ENCODE measurements around the gene NTRK2. TPM values are rescaled to one million over a fixed set of nuclear protein-coding genes. Genes with fewer than 3 reads are reported as not detected.
"Not testable (repeated sequence)": the region's sequence is repeated elsewhere in the genome, so short reads cannot be mapped to it uniquely, and the experiment has no call there.

The NTRK2 gene
- total RNA-seq, 3 donors from 2014 or later = 1.7 to 3.5 (median 2.5) TPM

DNA sequence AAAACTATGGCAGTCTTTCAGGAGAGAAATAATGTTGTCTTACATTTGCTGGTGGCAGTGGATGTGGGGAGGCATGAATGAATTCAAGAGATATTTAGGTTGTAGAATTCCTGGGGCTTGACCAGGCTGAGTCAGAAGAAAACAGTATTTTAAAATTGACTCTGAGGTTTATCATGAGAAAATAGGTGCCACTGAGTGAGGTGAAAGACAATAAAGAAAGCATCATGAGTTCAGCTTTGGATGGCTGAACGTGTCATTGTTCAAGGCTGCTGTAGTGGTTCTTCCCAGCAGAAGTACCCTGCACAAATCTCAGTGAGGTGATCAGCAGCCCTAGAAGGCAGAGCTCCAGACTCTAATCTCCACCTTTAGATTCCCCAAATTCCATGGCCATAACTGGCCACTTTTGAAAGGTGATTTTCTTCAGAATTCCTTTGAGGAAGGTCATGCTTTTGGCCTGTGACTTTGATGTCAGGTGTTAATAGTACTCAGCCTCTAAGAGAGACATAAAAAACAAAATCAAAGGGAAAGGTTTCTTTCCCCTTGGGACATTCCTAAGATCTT lies 395.4 kb downstream of the NTRK2 start:
- DNase-seq = no peak

DNA sequence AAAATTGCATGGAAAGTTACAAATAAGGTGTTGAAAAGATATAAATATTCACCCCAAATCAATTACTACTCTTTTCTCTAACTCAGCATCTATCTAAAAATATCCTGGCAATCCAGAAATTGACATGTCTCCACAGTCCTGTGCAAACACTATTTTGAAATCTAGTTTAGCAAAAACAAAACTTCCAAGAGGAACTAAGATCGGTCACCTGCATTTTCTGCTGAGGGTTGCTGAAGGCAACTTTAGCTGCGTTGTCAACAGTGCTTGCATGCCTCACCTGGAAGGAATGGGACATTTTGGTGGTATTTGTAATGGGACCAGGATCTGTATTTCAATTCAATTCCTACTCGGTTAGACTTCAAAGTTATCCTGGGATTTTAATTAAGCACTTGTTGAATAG lies 398.3 kb downstream of the NTRK2 start:
- intact Hi-C loops (cut with DNase I, micrococcal nuclease) = no loop called here
- H3K4me1 ChIP-seq (ENCODE audit: low read depth) = no peaks in the 10 kb centered on the region
- no peaks in the 10 kb centered on the region for H3K9me3 ChIP-seq
- DNase-seq (no peak), ATAC-seq (no peak)
- H3K36me3 ChIP-seq (ENCODE audit: low read depth) = no peaks in the 10 kb centered on the region
- H3K4me3 ChIP-seq = no peak overlapping the region
- TF ChIP-seq, protein P1, sequence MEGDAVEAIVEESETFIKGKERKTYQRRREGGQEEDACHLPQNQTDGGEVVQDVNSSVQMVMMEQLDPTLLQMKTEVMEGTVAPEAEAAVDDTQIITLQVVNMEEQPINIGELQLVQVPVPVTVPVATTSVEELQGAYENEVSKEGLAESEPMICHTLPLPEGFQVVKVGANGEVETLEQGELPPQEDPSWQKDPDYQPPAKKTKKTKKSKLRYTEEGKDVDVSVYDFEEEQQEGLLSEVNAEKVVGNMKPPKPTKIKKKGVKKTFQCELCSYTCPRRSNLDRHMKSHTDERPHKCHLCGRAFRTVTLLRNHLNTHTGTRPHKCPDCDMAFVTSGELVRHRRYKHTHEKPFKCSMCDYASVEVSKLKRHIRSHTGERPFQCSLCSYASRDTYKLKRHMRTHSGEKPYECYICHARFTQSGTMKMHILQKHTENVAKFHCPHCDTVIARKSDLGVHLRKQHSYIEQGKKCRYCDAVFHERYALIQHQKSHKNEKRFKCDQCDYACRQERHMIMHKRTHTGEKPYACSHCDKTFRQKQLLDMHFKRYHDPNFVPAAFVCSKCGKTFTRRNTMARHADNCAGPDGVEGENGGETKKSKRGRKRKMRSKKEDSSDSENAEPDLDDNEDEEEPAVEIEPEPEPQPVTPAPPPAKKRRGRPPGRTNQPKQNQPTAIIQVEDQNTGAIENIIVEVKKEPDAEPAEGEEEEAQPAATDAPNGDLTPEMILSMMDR (IDR thresholded peaks at IDR 0.05) = no peak

More for the DNA sequence above, 395.4 kb downstream of the NTRK2 start:
- TF ChIP-seq, protein P1 (IDR thresholded peaks at IDR 0.05) = no peak
- Histone ChIP-seq H3K4me1 (ENCODE audit: low read depth) (no peaks in the 10 kb centered on the region), H3K36me3 (ENCODE audit: low read depth) (no peaks in the 10 kb centered on the region), H3K9me3 (no peaks in the 10 kb centered on the region), H3K4me3 (no peak overlapping the region)
- no peak for ATAC-seq
- intact Hi-C loops (cut with DNase I, micrococcal nuclease) = no loop called here

DNA sequence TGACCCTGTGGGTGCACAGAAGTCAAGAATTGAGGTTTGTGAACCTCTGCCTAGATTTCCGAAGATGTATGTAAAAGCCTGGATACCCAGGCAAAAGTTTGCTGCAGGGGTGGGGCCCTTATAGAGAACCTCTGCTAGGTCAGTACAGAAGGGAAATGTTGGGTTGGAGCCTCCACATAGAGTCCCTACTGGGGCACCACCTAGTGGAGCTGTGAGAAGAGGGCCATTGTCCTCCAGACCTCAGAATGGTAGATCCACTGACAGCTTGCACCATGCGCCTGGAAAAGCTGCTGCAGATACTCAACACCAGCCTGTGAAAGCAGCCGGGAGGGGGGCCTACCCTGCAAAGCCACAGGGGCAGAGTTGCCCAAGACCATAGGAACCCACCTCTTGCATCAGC lies 399.9 kb downstream of the NTRK2 start:
- H3K9me3 ChIP-seq; ATAC-seq; H3K4me1 ChIP-seq (ENCODE audit: low read depth); intact Hi-C loops (cut with DNase I, micrococcal nuclease); H3K36me3 ChIP-seq (ENCODE audit: low read depth); H3K4me3 ChIP-seq: not testable (repeated sequence)
- DNase-seq = peak in 2 of 3 donors; percentile 15 to 26

All from mucosa of descending colon (tissue), 3 donors.